IMR-90 (cell line): ENCODE measurements around the gene OTC. TPM values are rescaled to one million over a fixed set of nuclear protein-coding genes. Genes with fewer than 3 reads are reported as not detected.

Experiments used
- ATAC-seq: fragments of 200-7000 bp; cut with Tn5 transposase; 2 replicates; pipeline ENCODE4 v1.9.1; 2020; ENCODE audit warnings: low read depth, mild to moderate bottlenecking, moderate library complexity
- BruUV-seq: library from RNA; stranded (reverse); fragments of 400-500 nt; replicated peaks from 2 replicates; lab custom pipeline; 2021; lab: Mats Ljungman, UMichigan
- CTCF ChIA-PET: fragments of 300-600 bp; formaldehyde crosslinking; extraction: SDS; loops from one replicate; lab custom pipeline; 2021; ENCODE audit warnings: antibody characterized with exemption; lab: Yijun Ruan, JAX
- POLR2A ChIA-PET: fragments of 300-600 bp; sonication (Branson Sonifier 250); formaldehyde crosslinking; loops from one replicate; lab custom pipeline; 2022; ENCODE audit warnings: antibody characterized with exemption; ENCODE audit not compliant: unreplicated experiment; lab: Charles Lee
- DNase-seq: peaks from one replicate; pipeline ENCODE4 v3.0.0; 2013
- H2AFZ ChIP-seq: replicated peaks from 2 replicates; pipeline ENCODE3; 2013; ENCODE audit warnings: low read length, mild to moderate bottlenecking; ENCODE audit not compliant: poor library complexity
- H2AK5ac ChIP-seq: 2 replicates; pipeline ENCODE4 v1.6.1; 2013; ENCODE audit warnings: low read depth, low read length, inconsistent platforms
- H2AK9ac ChIP-seq: replicated peaks from 2 replicates; pipeline ENCODE3; 2013; ENCODE audit warnings: mild to moderate bottlenecking, low read depth, low read length, moderate library complexity; ENCODE audit not compliant: poor library complexity
- H2BK120ac ChIP-seq: 2 replicates; pipeline ENCODE4 v1.6.1; 2013; ENCODE audit warnings: low read depth, low read length, inconsistent platforms
- H2BK15ac ChIP-seq: 3 replicates; pipeline ENCODE4 v1.6.1; 2013; ENCODE audit warnings: low read depth, low read length, inconsistent platforms
- H2BK20ac ChIP-seq: 2 replicates; pipeline ENCODE4 v1.6.1; 2013; ENCODE audit warnings: low read depth, mild to moderate bottlenecking, inconsistent platforms, low read length, moderate library complexity
- H2BK5ac ChIP-seq: 2 replicates; pipeline ENCODE4 v1.6.1; 2013; ENCODE audit warnings: mild to moderate bottlenecking, low read depth, low read length, inconsistent platforms; ENCODE audit not compliant: poor library complexity, severe bottlenecking
- H3K14ac ChIP-seq: replicated peaks from 2 replicates; pipeline ENCODE4 v1.6.1; 2013; ENCODE audit warnings: low read depth, low read length, inconsistent platforms
- H3K18ac ChIP-seq: 2 replicates; pipeline ENCODE4 v1.6.1; 2013; ENCODE audit warnings: low read depth, low read length, control low read depth
- H3K23ac ChIP-seq: 2 replicates; pipeline ENCODE4 v1.6.1; 2013; ENCODE audit warnings: low read depth, low read length, inconsistent platforms
- H3K27ac ChIP-seq: 2 replicates; pipeline ENCODE4 v1.5.1; 2013; ENCODE audit warnings: mild to moderate bottlenecking, control low read depth, low read length; ENCODE audit not compliant: insufficient read depth
- H3K27me3 ChIP-seq: 2 replicates; pipeline ENCODE4 v1.6.1; 2013; ENCODE audit warnings: low read length; ENCODE audit not compliant: control insufficient read depth, insufficient read depth
- H3K36me3 ChIP-seq: 2 replicates; pipeline ENCODE4 v1.6.1; 2013; ENCODE audit warnings: low read length, mixed read lengths; ENCODE audit not compliant: control insufficient read depth, insufficient read depth
- H3K4ac ChIP-seq: 2 replicates; pipeline ENCODE4 v1.6.1; 2013; ENCODE audit warnings: low read depth, low read length, inconsistent platforms
- H3K4me1 ChIP-seq: 2 replicates; pipeline ENCODE4 v1.6.1; 2013; ENCODE audit warnings: low read length, mixed read lengths; ENCODE audit not compliant: control insufficient read depth, insufficient read depth
- H3K4me2 ChIP-seq: 2 replicates; pipeline ENCODE4 v1.6.1; 2013; ENCODE audit warnings: low read depth, mild to moderate bottlenecking, control low read depth, low read length, moderate library complexity
- H3K4me3 ChIP-seq: 2 replicates; pipeline ENCODE4 v1.5.1; 2013; ENCODE audit warnings: low read depth, mild to moderate bottlenecking, control low read depth, low read length, moderate library complexity; ENCODE audit not compliant: insufficient read depth
- H3K56ac ChIP-seq: 2 replicates; pipeline ENCODE4 v1.6.1; 2013; ENCODE audit warnings: low read length, inconsistent platforms; ENCODE audit not compliant: insufficient read depth; ENCODE audit errors: extremely low read depth
- H3K79me1 ChIP-seq, 2 experiments: 2 replicates each; pipeline ENCODE4 v1.6.1; 2013; ENCODE audit warnings: low read length in 2 of 2, inconsistent platforms in 1 of 2, low read depth in 1 of 2
- H3K9ac ChIP-seq: 2 replicates; pipeline ENCODE4 v1.6.1; 2013; ENCODE audit warnings: low read depth, low read length, control low read depth
- H3K9me1 ChIP-seq: 2 replicates; pipeline ENCODE4 v1.6.1; 2013; ENCODE audit warnings: low read length, inconsistent platforms; ENCODE audit not compliant: insufficient read depth
- H3K9me3 ChIP-seq: 2 replicates; pipeline ENCODE4 v1.6.1; 2013; ENCODE audit warnings: low read length; ENCODE audit not compliant: control insufficient read depth, insufficient read depth
- H4K20me1 ChIP-seq: 2 replicates; pipeline ENCODE4 v1.6.1; 2013; ENCODE audit warnings: low read length, inconsistent platforms; ENCODE audit not compliant: insufficient read depth
- H4K5ac ChIP-seq: 2 replicates; pipeline ENCODE4 v1.6.1; 2013; ENCODE audit warnings: mild to moderate bottlenecking, low read depth, low read length, control low read depth
- H4K8ac ChIP-seq, 2 experiments: 2 replicates each; pipeline ENCODE4 v1.6.1; 2013; ENCODE audit warnings: low read depth in 2 of 2, low read length in 2 of 2, control low read depth in 1 of 2, inconsistent platforms in 1 of 2
- H4K91ac ChIP-seq: 2 replicates; pipeline ENCODE4 v1.6.1; 2013; ENCODE audit warnings: low read depth, low read length, inconsistent platforms; ENCODE audit not compliant: insufficient read depth
- BHLHE40 ChIP-seq: fragments of 150-350 bp; IDR thresholded peaks from 2 replicates; pipeline ENCODE4 v1.6.1; 2016; ENCODE audit warnings: mild to moderate bottlenecking, low read depth, low read length
- CHD1 ChIP-seq: IDR thresholded peaks from 2 replicates; pipeline ENCODE4 v1.6.1; 2012; ENCODE audit warnings: low read depth, low read length, improper control_type of control experiment
- CTCF ChIP-seq: conservative IDR thresholded peaks from 2 replicates; pipeline ENCODE4 v1.5.1; 2012; ENCODE audit warnings: mild to moderate bottlenecking, low read depth, low read length, improper control_type of control experiment
- ELK1 ChIP-seq: fragments of 150-350 bp; IDR thresholded peaks from 2 replicates; pipeline ENCODE4 v1.6.1; 2016; ENCODE audit warnings: low read depth, mild to moderate bottlenecking, low read length, moderate library complexity, borderline replicate concordance
- MAFK ChIP-seq: IDR thresholded peaks from 2 replicates; pipeline ENCODE4 v1.6.1; 2012; ENCODE audit warnings: low read depth, low read length, improper control_type of control experiment
- MAZ ChIP-seq: IDR thresholded peaks from 2 replicates; pipeline ENCODE4 v1.6.1; 2012; ENCODE audit warnings: low read depth, mild to moderate bottlenecking, low read length, improper control_type of control experiment, moderate library complexity, borderline replicate concordance
- MXI1 ChIP-seq: IDR thresholded peaks from 2 replicates; pipeline ENCODE4 v1.6.1; 2012; ENCODE audit warnings: low read depth, mild to moderate bottlenecking, low read length, moderate library complexity, borderline replicate concordance
- NFE2L2 ChIP-seq: fragments of 150-350 bp; IDR thresholded peaks from 2 replicates; pipeline ENCODE4 v1.6.1; 2016; ENCODE audit warnings: low read depth, mild to moderate bottlenecking, low read length
- POLR2A ChIP-seq: IDR thresholded peaks from 2 replicates; pipeline ENCODE4 v1.6.1; 2012; ENCODE audit warnings: mild to moderate bottlenecking, low read depth, low read length
- RAD21 ChIP-seq: IDR thresholded peaks from 2 replicates; pipeline ENCODE4 v1.6.1; 2012; ENCODE audit warnings: low read length, improper control_type of control experiment
- RCOR1 ChIP-seq: IDR thresholded peaks from 2 replicates; pipeline ENCODE4 v1.6.1; 2012; ENCODE audit warnings: mild to moderate bottlenecking, low read length, improper control_type of control experiment; ENCODE audit not compliant: insufficient replicate concordance
- WGBS, 2 experiments: methylation state at CpG; one replicate each; pipeline versions ENCODE4 v1.1.5 to v1.1.7; 2013; ENCODE audit warnings: missing lambda C conversion rate in 2 of 2; ENCODE audit not compliant: insufficient read length in 1 of 2; ENCODE audit errors: extremely low coverage in 2 of 2; 5-methylcytosine and 5-hydroxymethylcytosine counted together
- dilution Hi-C: fragments of 300-500 bp; cut with HindIII; formaldehyde crosslinking; loops from one replicate; pipeline ENCODE4 v1.14.3; 2018; ENCODE audit warnings: low sequenced_read_pairs; ENCODE audit not compliant: unreplicated experiment
- in situ Hi-C: fragments of 300-500 bp; cut with MboI; formaldehyde crosslinking; loops from 3 replicates; pipeline ENCODE4 v1.14.3; 2019; ENCODE audit warnings: low sequenced_read_pairs, inconsistent platforms, mixed read lengths
- intact Hi-C: fragments of 100-400 bp; cut with micrococcal nuclease; formaldehyde crosslinking; loops from 2 replicates; pipeline ENCODE4 v1.10.0; 2022
- polyA plus RNA-seq, 3 experiments: library from polyadenylated mRNA; depleted of rRNA; stranded (reverse); fragments of >200 nt; gene quantifications; 2 replicates each; pipeline ENCODE4 v1.2.3, GENCODE V29; 2012; ENCODE audit warnings: low replicate concordance in 1 of 3
- total RNA-seq: library from RNA; depleted of rRNA; stranded (reverse); fragments of >200 nt; gene quantifications from 2 replicates; pipeline ENCODE4 v1.2.3, GENCODE V29; 2012

The OTC gene
- total and polyA plus RNA-seq, 2 of the 4 experiments (the other 2 are of a cell fraction) = not detected

GRCh38 chrX:38376747-38377146 is 24.3 kb downstream of the OTC start:
- WGBS, 2 experiments = 40% methylated on average over 1 of the region's 1 CpG; no CpG with 5 or more reads in 1 of the 2 experiments
- CTCF ChIA-PET = no interaction called here
- H2BK15ac ChIP-seq = no peak overlapping the region
- H2BK120ac ChIP-seq = no peak overlapping the region
- H2AK9ac ChIP-seq = no peak overlapping the region
- H2AFZ ChIP-seq = no peak overlapping the region
- H2AK5ac ChIP-seq = no peak overlapping the region
- no peak overlapping the region for H3K27ac ChIP-seq
- dilution Hi-C loops = no loop called here
- H4K5ac ChIP-seq = no peak overlapping the region
- no peak overlapping the region for H3K9ac ChIP-seq
- POLR2A ChIA-PET = no interaction called here
- H3K4me3 ChIP-seq = no peak overlapping the region
- H4K20me1 ChIP-seq = no peaks in the 10 kb centered on the region
- no peaks in the 10 kb centered on the region for H3K79me1 ChIP-seq
- BruUV-seq = no TSS peak
- H3K9me1 ChIP-seq = no peaks in the 10 kb centered on the region
- ATAC-seq (no peak), DNase-seq (no peak)
- H4K8ac ChIP-seq = no peak overlapping the region
- intact Hi-C loops = no loop called here
- no peak overlapping the region for H3K56ac ChIP-seq
- TF ChIP-seq ELK1 (no peak), RAD21 (no peak), MAFK (no peak), CTCF (no peak), POLR2A (no peak), CHD1 (no peak), RCOR1 (no peak), NFE2L2 (no peak), BHLHE40 (no peak), MXI1 (no peak), MAZ (no peak)
- no peaks in the 10 kb centered on the region for H3K9me3 ChIP-seq
- no peak overlapping the region for H2BK5ac ChIP-seq
- in situ Hi-C loops = no loop called here
- H3K23ac ChIP-seq = no peak overlapping the region
- no peak overlapping the region for H3K4me2 ChIP-seq
- no peak overlapping the region for H2BK20ac ChIP-seq
- H3K36me3 ChIP-seq = no peaks in the 10 kb centered on the region
- no peak overlapping the region for H3K4ac ChIP-seq
- H3K14ac ChIP-seq = no peak overlapping the region
- no peaks in the 10 kb centered on the region for H3K4me1 ChIP-seq
- no peak overlapping the region for H4K91ac ChIP-seq
- H3K18ac ChIP-seq = no peak overlapping the region
- no peaks in the 10 kb centered on the region; the same call in none of the 2 replicates for H3K27me3 ChIP-seq
